ENCODE data around the gene OR10A3.
A peak's percentile ranks its signal among the peaks of the same experiment; 100 is the strongest.

OR10A3 gene

DNA sequence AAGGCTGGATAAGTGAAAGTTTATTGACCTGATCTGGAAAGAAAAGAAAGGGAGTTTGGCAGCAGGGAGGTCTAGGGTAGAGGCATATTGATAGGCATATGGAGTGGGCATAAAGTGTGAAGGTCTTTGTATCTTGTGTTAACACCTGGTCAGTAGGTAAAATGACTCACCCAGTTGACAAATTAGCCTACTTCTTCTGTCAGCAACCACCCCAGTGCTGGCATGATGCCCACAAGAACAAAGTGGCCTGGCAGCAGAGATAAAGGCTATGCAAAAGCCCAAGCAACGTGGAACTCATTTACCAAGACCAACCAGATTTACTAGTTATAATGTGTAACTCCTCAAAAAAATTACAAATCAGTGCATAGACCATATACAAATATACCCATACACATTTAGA is 4.9 kb downstream of the OR10A3 start:
- no peak for DNase-seq (ENCODE audit: low spot score)

DNA sequence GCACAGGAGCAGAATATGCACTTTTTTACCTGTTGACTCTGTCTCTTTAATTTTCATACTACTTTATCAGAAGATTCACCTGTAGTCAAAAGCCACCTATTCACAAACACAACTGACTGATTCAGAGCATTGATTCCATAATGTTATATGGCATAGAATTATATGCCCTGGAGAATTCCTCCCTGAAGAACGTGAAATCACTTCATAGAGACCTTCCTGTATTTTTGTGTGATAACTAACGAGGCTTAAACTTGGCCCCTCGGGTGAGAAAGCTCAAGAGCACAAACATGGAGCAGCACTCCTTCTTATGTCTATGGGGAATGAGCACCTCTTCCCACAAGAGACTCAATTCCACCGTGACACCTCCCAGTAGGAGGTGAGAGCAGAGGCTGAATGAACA is 10.3 kb downstream of the OR10A3 start, which contains the start of gene OR10A6:
TSS of gene OR10A6 (minus strand) at position 101 of the 400 bp plus-strand sequence. CDS start 2,606 bp downstream, outside the sequence.
- no peak for DNase-seq (ENCODE audit: low spot score)

DNA sequence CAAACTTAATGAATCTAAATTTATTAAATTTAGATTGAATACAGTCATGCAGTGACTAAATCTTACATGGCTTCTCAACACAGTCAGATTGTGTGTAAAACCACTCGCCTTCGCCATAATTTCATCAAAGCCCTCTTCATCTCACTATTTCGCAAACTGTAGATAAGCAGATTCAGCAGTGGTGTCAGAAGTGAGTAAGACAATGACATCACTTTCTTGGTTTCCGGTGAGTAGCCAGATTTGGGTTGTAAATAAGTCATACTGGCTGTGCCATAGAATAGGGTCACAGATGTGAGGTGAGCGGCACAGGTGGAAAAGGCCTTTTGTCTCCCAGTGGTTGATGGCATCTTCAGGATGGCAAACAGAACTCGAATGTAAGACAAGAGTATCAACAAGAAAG is 13.9 kb downstream of the OR10A3 start:
- no peak for DNase-seq (ENCODE audit: low spot score)

DNA sequence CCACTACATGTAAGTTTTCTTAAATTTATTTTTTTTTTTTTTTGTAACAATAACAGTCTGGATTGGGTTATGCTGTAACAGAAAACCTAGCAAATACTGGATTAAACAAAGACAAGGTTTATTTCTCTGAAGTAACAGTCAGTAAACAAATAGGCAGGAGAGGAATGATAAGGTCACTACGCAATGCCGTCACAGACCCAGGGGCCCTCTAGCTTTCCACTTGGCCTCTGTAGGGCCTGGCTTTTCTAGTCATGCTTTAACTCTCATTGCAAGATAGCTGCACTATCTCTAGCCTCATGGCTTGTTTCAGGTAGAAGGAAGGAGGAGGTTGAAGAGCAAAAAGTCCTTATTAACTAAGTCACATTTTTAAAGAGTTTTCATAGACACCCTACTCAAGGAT is 17.0 kb downstream of the OR10A3 start:
- DNase-seq (ENCODE audit: low spot score) = no peak

DNA sequence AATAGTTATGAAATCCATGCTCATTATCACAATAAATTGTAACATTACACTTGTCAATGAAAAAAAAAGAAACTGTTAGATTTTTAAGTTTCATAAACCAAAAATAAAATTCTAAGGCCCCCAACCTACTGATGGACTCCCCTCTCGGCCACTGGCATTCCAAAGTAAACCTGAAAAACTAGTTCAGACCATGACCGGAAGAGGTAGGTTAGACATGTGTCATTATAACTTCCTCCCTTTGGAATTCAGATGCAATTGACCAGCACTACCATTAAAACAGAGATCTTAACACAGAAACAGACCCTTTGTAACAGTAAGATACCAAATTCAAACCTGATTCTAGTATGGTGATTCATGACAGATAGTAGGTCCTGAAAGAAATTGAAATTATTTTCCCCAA is 23.4 kb downstream of the OR10A3 start:
- DNase-seq (ENCODE audit: low spot score) = no peak

DNA sequence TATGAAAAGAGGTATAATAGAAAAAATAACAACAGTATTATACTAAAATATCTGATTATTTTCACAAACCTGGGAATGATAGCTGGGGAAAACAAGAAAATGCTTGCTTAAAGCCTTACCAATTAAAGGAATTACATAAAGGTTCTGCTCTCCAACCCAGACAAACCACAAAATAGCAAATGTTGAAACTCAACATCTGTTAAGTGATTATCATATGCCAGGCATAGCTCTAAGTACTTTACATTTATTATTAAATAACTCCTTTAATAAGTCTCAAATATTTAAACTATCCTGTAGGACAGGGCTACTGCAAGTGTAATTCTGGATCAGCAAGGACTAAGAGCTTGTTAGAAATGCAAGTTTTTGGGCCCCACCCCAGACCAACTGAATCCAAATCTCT is 30.5 kb downstream of the OR10A3 start:
- no peak for DNase-seq (ENCODE audit: low spot score)

DNA sequence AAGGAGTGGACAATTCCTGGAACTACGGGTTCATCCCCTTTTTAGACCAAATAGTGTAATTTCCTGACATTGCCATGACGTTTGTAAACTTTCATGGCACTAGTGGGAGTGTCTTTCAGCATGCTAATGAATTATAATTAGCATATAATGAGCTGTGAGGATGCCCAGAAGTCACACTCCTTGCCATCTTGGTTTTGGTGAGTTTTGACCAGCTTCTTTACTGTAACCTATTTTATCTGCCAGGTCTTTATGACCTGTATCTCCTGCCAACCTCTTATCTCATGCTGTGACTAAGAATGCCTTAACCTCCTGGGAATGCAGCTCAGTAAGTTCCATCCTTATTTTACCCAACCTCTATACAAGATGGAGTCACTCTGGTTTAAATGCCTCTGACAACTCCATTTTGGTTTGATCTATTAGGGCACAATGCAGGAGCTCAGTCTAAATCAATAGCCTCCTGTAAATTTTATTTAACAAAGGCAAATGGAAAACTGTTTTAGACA is 31.2 kb downstream of the OR10A3 start:
- DNase-seq (ENCODE audit: low spot score) = no peak

DNA sequence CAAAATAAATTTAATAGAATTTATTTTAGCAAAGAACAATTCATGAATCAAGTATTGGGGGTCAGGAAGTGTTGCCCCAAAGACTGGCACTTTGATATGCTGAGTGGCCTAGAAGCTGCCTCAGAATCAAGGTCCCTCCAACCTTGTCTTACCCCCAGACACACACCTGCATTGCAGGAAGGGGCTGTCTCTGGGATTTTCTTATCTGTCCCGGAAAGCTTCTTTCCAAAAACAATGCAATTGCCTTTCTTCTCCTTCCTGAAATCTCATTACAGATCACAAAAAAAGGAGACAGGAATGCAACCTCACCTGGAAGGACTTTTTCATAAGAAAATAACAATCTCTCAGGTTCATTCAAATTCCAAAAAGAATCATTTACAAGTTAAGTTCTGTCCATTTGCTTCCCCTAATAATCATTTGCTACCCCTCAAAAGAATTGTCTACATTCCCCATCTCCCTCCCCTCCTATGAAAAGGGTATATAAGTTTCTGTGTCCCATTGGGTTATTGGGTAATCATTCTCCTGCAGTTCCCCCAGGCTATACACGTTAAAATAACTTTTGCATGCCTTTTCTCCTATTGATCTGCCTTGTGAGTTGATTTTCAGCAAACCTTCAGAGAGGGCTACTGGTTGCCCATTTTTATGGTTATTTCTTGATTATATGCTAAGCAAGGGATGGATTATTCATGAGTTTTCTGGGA is 31.8 kb downstream of the OR10A3 start:
- DNase-seq (ENCODE audit: low spot score) = no peak

DNA sequence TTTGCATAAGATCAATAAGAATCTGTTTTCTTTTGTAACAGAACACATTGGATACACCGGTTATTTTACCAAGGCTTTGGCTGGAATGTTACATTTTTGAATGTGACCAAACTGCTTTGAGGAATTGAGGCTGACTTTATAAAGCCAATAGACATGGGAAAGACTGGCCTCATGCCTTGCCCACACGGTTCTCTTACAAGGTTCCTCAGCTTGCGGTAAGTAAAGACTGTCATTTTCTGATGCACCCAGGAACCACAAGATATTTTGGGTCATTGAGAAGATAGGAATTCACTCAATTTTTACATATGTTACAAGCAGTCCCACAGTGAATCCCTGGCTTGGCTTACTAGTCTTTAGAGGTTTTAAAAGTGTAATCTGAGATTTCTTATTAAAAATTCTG is 34.4 kb downstream of the OR10A3 start:
- no peak for DNase-seq (ENCODE audit: low spot score)

DNA sequence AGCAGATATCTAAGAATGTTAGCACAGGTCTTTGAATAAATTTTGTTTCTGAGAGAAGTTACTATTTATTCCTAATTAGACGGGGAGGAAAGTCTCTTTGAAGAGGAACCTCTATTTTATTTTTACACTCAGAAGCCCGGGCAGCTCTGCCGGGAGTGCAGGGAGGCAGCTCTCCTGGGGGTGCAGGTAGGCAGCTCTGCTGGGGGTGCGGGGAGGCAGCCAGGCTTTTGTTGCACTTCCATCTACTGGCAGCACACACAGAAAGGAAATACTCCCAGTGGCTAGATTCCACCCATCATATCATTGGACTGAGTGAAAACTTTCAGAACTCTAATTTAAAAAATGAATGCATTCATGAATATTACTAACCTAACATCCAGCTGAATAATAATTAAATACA is 35.0 kb downstream of the OR10A3 start:
- no peak for DNase-seq (ENCODE audit: low spot score)

DNA sequence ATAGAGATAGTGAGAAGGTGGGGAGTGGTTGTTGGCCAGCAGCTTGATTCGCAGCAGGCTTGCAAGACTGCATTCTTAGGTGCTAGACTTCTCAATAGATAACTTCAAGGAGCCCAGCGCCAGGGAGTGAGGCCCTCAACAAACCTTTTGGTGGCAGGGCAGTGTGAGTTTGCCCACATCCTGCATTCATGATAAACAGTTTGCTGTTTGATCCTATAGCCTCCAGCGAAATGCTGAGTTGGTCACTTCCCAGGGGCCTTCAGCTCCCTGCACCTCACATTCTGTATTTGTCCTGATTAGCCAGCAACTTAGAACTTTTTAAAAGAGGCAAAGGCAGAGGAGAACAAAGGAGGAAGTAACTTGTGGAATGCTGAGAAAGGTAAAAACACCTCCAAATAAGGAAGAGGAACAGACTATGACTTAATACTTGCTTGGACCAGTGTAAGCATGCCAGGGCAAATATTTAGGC is 35.5 kb downstream of the OR10A3 start:
- no peak for DNase-seq (ENCODE audit: low spot score)

DNA sequence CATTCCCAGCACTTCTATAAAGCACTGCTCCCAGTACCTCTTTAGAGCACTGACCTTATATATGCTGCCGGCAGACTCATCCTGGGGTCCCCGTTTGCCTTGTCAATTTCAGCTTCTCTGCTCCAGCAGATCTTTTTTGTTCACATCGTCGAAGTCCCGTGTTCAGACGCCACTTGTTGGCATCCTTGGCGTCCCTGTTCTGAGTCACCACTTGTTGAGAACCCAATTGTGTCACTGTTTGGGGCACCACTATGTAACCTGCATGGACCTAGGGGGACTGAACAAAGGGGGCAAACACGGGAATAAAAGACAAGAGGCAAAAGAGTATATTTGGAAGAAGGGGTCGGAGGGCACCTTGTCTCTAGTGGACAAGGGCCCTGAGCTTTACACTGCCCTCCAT is 36.0 kb downstream of the OR10A3 start:
- no peak for DNase-seq (ENCODE audit: low spot score)

DNA sequence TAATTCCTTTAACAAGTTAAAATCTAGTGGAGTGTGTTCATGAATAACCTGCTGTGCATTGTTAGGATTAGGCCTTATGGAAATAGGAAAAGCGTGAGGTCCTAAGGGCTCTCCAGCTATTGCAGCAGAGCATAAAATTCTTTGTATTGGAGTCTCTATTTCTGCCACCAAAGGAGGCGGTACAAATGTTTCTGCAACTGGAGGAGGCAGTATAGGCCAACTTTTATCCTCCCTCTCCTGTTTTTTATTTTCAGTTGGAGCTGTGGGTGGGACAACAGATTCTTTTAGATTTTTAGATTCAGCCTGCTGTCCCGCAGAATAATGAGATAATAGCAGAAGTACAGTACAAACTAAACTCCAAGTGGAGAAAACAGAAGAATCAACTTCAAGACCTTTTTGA is 36.6 kb downstream of the OR10A3 start:
- no peak for DNase-seq (ENCODE audit: low spot score)

DNA sequence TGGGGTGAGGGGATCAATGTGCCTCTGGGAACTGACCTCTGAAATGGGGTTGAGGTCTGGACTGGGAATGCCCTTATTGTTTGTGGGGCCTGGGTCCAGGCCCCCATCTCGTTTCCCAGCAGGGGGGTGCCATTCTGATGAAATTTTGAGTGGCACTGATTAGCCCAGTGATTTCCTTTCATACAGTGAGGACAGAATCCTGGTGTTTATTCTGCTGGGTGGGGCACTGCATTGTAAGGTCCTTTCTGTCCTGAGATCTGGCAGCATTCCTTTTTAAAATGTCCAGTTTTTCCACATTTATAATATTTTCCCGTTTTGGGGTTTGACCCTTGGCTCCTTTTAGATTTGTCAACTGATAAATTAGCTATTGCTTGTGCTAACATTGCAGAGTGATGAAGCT is 37.6 kb downstream of the OR10A3 start:
- no peak for DNase-seq (ENCODE audit: low spot score)

DNA sequence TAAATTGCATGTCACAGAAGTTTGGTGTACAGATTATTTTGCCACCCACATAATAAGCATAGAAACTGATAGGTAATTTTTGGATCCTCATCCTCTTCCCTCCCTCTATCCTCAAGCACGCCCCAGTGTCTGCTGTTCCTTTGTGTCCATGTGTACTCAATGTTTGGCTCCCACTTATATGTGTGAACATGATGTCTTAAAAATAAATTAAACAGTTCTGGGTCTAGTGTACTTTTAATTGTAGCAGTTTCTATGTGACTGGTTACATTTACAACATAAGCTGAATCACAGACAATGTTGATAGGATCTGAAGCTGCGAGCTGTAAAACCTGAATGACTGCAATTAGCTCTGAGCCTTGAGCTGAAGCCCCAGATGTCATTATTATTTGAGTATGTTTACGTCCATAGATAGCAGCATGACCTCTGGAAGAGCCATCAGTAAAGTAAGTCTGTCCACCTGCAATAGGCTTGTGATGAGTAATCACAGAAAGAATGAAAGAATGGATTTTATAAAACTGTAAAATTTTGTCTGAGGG is 40.1 kb downstream of the OR10A3 start:
- DNase-seq (ENCODE audit: low spot score) = no peak

DNA sequence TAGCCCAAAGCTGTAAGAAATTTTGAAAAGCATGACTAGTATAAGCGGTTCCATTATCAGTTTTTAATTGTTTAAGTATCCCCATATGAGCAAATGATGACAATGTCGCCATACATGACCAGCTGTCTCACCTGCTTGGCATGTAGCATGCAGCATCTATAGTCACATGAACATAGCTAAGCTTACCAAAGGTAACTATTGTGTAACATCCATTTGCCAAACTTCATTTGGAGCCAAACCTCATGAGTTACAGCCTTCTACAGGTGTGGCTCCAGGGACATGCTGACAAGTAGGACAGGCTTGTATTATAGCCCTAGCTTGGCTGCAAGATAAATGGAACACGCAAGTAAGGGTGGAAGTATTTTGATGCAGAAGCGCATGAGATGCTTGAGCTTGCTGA is 40.8 kb downstream of the OR10A3 start:
- DNase-seq (ENCODE audit: low spot score) = no peak

DNA sequence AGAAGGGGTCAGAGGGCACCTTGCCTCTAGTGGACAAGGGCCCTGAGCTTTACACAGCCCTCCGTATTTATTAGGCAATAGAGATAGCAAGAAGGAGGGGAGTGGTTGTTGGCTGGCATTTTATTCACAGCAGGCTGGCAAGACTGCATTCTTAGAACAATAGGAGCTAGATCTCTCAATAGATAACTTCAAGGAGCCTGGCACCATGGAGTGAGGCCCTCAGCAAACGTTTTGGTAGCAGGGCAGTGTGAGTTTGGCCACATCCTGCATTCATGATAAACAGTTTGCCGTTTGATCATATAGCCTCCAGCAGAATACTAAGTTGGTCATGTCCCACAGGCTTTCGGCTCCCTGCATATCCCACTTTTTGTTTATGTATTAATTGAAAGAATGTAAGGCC is 42.1 kb downstream of the OR10A3 start:
- no peak for DNase-seq (ENCODE audit: low spot score)

DNA sequence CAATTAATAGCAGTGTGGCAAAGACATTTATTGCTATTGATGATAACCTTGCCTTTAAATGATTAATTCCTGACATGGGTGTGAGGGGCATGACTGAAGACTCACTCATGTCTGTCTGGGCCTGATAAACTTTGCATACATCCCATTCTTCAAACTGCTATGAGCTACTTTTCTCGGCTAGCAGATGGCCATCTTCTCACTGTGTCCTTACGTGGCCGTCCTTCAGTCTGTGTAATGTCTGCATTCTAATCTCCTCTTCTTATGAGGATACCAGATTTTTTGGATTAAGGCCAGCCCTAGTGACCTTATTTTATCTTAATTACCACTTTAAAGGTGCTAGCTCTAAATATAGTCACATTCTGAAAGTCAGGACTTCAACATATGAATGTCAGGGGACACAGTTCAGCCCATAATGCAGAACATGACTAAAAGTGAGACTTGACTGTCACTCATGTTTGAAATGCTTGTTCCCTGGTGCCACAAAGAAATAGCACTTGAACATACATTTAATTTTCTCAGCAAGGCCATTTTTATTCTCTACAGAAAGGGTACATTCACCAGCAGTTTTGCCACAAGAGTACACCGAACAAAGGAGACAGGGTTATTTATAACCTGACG is 42.7 kb downstream of the OR10A3 start:
- DNase-seq (ENCODE audit: low spot score) = no peak

DNA sequence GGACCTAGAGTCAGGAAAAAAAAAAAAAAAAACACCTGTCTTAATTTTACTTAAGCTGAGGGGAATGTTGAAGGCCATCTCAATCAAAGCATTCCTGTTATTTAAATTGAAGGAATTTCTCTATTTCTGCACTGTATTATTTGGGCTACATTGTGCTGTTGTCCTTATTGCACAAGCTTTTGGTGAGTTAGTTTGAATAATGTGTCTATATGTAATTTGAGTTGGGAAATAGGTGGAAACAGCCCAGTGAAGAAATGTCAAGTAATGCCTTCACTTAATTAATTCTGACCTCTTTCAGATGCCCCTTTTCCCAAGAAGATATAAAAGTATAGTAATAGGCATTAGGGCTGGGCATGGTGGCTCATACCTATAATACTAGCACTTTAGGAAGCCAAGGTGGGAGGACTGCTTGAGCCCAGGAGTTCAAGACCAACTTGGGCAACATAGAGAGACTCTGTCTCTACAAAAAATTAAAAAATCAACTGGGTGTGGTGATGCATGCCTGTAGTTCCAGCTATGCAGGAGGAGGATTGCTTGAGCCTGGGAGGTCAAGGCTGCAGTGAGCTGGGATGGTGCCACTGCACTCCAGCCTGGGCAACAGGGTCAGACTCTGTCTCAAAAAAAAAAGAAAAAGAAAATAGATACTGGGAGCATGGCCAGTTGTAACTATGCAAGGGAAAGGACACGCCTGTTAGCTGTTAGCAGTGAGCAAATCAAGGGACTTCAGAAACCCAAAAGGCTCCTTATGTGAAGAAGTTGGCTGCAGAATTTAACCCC is 45.3 kb downstream of the OR10A3 start:
- DNase-seq (ENCODE audit: low spot score) = no peak

DNA sequence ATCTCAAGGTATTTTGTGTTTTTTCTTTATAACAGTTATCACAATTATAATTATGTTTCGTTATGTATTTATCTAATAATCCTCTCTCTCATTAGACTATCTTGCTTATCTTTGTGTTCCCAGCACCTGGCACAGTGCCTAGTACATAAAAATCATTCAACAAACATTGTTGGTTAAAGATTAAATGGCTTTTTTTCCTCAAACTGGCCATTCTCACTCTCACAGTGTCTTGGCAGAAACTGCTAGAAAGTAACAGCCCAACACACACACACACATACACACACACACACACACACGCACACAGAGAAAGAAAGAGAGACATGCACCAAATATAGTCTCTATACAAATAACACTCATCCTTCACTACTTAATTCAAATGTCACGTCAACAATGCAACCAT is 47.3 kb downstream of the OR10A3 start:
- no peak for DNase-seq (ENCODE audit: low spot score)

DNA sequence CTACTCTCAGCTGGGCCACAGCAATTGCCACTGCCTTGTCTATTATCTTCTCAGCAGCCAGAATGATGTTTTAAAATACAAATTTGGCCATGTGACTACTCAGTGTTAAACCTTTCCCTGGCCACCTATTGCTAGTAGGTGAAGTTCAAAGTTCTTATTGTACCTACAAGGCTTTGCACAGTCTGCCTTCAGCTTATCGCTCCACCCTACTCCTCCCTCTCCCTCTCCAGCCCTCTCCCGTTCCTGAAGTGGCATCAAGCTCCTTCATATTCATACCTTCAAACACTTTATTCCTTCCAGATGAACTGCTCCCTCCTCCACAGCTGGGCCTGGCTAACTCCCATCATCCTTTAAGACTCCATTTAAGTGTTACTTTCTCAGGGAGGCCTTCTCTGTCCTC is 47.7 kb downstream of the OR10A3 start:
- DNase-seq (ENCODE audit: low spot score) = no peak

DNA sequence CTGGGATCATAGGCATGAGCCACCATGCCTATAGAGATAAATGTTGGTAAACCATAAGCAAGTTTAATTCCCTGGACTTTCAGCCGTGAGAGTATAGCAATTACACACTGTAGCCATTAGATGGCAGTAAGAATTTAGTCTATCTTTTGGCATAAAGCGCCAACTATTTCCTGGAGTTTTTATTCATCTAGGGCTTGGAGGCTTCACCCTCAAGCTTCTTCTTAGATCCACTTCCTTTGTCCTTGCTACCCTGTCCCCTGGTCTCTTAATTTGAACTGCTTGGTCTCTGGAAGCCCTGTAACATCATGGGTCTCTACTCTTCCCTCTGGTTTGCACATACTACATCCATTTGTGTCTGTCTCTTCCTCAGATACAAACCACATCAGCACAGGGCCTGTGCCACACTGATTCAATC is 48.7 kb downstream of the OR10A3 start:
- peak; percentile 82 for DNase-seq (ENCODE audit: low spot score)

Measured in NAMALWA (cell line).